Measurements from ENCODE around the gene TMEM169. TPM values are rescaled to one million over a fixed set of nuclear protein-coding genes. Genes with fewer than 3 reads are reported as not detected.
A peak's percentile ranks its signal among the peaks of the same experiment; 100 is the strongest.

Gene TMEM169
- polyA plus RNA-seq, 1 experiment = 0.16 TPM

DNA sequence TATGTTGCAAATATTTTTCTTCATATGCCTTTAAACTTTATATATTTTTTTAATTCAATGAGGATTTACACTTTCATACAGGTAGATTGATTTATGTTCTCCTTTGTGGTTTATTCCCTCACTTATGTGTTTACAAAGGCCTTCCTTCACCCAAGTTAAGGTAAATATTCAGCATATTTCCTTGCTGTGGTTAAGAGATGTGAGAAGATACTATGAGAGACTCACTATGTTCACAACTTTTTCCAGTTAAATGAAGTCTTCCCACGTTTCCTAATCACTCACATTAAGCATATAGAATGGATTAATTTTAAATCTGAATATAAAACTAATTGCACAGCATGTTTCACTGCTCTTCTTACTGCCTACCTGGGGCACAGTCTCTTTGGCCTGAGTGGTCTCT, 707 bp upstream of the TMEM169 start:
- CTCF ChIA-PET = interaction anchor here (0.9 kb wide), 1 partner anchor 47 kb away, joined by 5 read pairs; no protein-coding TSS in a partner anchor
- TF ChIP-seq, protein P1, sequence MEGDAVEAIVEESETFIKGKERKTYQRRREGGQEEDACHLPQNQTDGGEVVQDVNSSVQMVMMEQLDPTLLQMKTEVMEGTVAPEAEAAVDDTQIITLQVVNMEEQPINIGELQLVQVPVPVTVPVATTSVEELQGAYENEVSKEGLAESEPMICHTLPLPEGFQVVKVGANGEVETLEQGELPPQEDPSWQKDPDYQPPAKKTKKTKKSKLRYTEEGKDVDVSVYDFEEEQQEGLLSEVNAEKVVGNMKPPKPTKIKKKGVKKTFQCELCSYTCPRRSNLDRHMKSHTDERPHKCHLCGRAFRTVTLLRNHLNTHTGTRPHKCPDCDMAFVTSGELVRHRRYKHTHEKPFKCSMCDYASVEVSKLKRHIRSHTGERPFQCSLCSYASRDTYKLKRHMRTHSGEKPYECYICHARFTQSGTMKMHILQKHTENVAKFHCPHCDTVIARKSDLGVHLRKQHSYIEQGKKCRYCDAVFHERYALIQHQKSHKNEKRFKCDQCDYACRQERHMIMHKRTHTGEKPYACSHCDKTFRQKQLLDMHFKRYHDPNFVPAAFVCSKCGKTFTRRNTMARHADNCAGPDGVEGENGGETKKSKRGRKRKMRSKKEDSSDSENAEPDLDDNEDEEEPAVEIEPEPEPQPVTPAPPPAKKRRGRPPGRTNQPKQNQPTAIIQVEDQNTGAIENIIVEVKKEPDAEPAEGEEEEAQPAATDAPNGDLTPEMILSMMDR (IDR thresholded peaks at IDR 0.05; ENCODE audit: low read depth, low read length) = no peak
- POLR2A ChIA-PET = interaction anchor here (0.6 to 1.1 kb wide), 3 partner anchors 20 to 33 kb away, joined by 3 to 6 read pairs (median 6); partner anchors contain the start of gene XRCC5

DNA sequence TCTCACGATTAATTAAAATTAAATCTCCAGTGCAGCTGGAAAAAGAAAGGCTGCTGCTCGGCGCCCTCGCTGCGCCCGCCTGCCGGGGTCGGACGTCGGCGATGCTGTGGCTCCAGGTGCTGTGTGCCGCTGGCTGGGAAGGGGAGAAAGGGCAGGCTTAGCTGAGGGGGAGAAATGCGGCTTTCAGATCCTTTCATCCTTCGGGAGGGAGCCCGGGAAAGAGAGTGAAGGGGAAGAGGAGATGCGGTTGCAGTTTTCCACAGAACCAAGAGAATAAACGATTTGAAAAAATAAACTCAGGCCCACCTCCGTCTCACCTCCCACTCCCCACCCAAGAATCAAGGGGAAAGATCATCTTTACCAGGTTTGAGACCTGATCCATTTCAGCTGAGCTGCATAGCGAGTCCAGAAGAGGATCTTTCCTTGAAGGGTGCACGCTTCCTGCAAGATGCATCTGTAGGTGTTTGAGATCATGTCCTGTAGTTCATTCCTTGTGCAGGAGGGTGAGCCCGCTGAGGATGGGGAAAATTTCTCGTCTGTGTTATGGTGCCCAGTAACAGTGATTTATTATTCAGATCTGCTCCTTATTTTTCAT, 495 bp downstream of the TMEM169 start:
- CTCF ChIA-PET = interaction anchor here (0.7 kb wide), 1 partner anchor 810 kb away, joined by 4 read pairs; no protein-coding TSS in a partner anchor
- Histone ChIP-seq H3K4me3 (ENCODE audit: low read depth, low read length) (peak overlapping the region; percentile 89), H3K9me3 (ENCODE audit: control insufficient read depth, insufficient read depth, low read length) (no peaks in the 10 kb centered on the region; the same call in 1 of the 2 replicates), H3K27ac (ENCODE audit: low read depth, low read length) (no peak overlapping the region), H3K27me3 (ENCODE audit: control insufficient read depth, insufficient read depth, low read length) (no peaks in the 10 kb centered on the region)
- no peak for DNase-seq (ENCODE audit: low read depth, low spot score)
- TF ChIP-seq, protein P1 (IDR thresholded peaks at IDR 0.05; ENCODE audit: low read depth, low read length) = no peak
- POLR2A ChIA-PET = interaction anchor here (1.1 kb wide), 1 partner anchor 27 kb away, joined by 6 read pairs; the partner anchor contains the start of gene XRCC5

More for the DNA sequence above, 707 bp upstream of the TMEM169 start:
- DNase-seq (ENCODE audit: low read depth, low spot score) = no peak
- Histone ChIP-seq H3K27me3 (ENCODE audit: control insufficient read depth, insufficient read depth, low read length) (no peaks in the 10 kb centered on the region), H3K27ac (ENCODE audit: low read depth, low read length) (no peak overlapping the region), H3K9me3 (ENCODE audit: control insufficient read depth, insufficient read depth, low read length) (no peaks in the 10 kb centered on the region; the same call in 1 of the 2 replicates), H3K4me3 (ENCODE audit: low read depth, low read length) (peak overlapping the region; percentile 89)

DNA sequence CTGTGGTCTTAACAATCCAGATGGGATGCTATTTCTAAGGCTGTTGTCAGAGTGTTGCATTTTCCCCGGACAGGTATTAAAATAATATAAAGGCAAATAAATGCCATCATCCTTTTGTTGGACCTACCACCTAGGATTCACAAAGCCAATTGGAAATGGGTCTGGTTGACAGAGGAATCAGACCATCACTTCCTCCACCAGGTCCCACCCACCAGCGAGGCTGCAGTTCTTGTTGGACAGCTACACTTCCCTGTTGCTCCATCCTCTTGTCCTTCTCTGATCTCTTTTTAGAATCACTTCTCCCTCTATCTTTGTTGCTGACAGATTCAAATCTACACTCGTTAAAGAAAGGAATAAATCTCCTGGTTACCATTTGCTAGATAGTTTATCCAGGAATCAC, 1.1 kb downstream of the TMEM169 start:
- Histone ChIP-seq H3K27ac (ENCODE audit: low read depth, low read length) (no peak overlapping the region), H3K27me3 (ENCODE audit: control insufficient read depth, insufficient read depth, low read length) (no peaks in the 10 kb centered on the region), H3K9me3 (ENCODE audit: control insufficient read depth, insufficient read depth, low read length) (no peaks in the 10 kb centered on the region; the same call in 1 of the 2 replicates), H3K4me3 (ENCODE audit: low read depth, low read length) (no peak overlapping the region)
- POLR2A ChIA-PET = no interaction called here
- TF ChIP-seq, protein P1 (IDR thresholded peaks at IDR 0.05; ENCODE audit: low read depth, low read length) = no peak
- CTCF ChIA-PET = interaction anchor here (1.4 to 1.5 kb wide), 2 partner anchors 27 to 49 kb away, joined by 5 to 7 read pairs; no protein-coding TSS in a partner anchor
- no peak for DNase-seq (ENCODE audit: low read depth, low spot score)

DNA sequence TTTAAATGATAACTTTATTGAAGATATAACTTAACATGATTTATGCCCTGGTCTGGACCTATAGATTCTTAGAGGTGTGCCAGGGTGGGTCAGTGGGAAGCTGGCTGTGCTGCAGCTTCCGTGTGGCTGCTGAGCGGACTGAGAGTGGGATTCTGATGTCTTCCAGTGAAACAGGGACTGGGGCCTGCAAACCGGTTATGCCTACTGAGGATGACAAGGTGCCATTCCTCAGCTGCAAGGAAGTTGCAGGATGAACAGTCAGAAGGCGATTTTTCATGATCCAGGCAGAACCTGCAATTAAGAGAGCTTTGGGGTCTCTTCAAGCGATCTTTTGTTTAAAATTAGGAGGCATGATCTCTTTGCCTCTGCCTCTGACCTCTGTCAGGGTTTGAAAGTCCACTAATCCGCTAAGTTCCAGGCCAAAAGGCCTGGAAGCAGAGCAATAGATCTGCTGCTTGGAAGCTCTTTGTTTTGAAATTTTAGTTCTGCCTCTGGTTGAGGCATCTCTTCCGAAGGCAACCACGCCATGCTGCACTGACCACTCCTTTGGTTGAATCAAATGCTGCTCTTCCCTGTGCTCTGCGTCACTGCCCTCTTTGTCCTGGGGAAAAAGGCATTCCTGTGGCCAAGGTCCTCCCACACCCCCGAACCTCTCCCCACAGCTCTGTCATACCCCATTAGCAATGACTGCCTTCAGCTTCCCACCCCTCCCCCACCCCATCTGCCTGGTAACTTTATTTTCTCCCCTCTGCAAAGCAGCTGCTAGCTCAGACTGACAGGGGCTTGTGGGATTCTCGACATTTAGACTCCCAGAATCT, 2.0 kb downstream of the TMEM169 start:
- Histone ChIP-seq H3K27me3 (ENCODE audit: control insufficient read depth, insufficient read depth, low read length) (no peaks in the 10 kb centered on the region), H3K4me3 (ENCODE audit: low read depth, low read length) (no peak overlapping the region), H3K9me3 (ENCODE audit: control insufficient read depth, insufficient read depth, low read length) (no peaks in the 10 kb centered on the region; the same call in 1 of the 2 replicates), H3K27ac (ENCODE audit: low read depth, low read length) (no peak overlapping the region)
- ChIA-PET POLR2A (no interaction called here), CTCF (interaction anchor here (1.2 to 1.5 kb wide), 3 partner anchors 27 to 61 kb away, joined by 3 to 7 read pairs (median 5); no protein-coding TSS in a partner anchor)
- TF ChIP-seq, protein P1 (IDR thresholded peaks at IDR 0.05; ENCODE audit: low read depth, low read length) = no peak
- no peak for DNase-seq (ENCODE audit: low read depth, low spot score)

Data from AG04450 (cell line).